DMS 273 (cell line): Measurements from ENCODE around the gene IDE.
"Not testable (repeated sequence)": the region's sequence is repeated elsewhere in the genome, so short reads cannot be mapped to it uniquely, and the experiment has no call there.

ENCODE experiments used
- DNase-seq: peaks from one replicate; lab custom pipeline; 2025; ENCODE audit not compliant: unreplicated experiment; lab: John Stamatoyannopoulos, UW

The IDE gene

GRCh38 chr10:92420546-92421275, 153.2 kb downstream of the IDE start:
- no peak for DNase-seq

GRCh38 chr10:92419740-92420545, 153.9 kb downstream of the IDE start:
- no peak for DNase-seq

- DNase-seq = no peak
These were observed 155.0 kb downstream of the IDE start for GRCh38 chr10:92418891-92419290.

- no peak for DNase-seq
These were observed 155.7 kb downstream of the IDE start for GRCh38 chr10:92418221-92418620.

- DNase-seq = no peak
These were observed 160.4 kb downstream of the IDE start for GRCh38 chr10:92413519-92413918.

GRCh38 chr10:92413011-92413410, 160.9 kb downstream of the IDE start:
- no peak for DNase-seq

GRCh38 chr10:92411406-92411805, 162.5 kb downstream of the IDE start:
- DNase-seq = no peak

- DNase-seq = no peak
These were observed 163.4 kb downstream of the IDE start for GRCh38 chr10:92410501-92410900.

- no peak for DNase-seq
These were observed 165.9 kb downstream of the IDE start for GRCh38 chr10:92408017-92408361.

GRCh38 chr10:92407305-92408016, 166.4 kb downstream of the IDE start:
- no peak for DNase-seq

GRCh38 chr10:92405419-92405924, 168.4 kb downstream of the IDE start:
- no peak for DNase-seq

- DNase-seq = no peak
These were observed 169.1 kb downstream of the IDE start for GRCh38 chr10:92404612-92405418.

- not testable (repeated sequence) for DNase-seq
These were observed 171.7 kb downstream of the IDE start for GRCh38 chr10:92402234-92402633.
